Measurements from ENCODE around the gene SRCIN1.

Gene SRCIN1

GRCh38 chr17:38602956-38603785, 2.6 kb downstream of the SRCIN1 start:
- TF ChIP-seq TAF1 (IDR thresholded peaks at IDR 0.05; ENCODE audit: borderline replicate concordance, insufficient read depth, low read length) (no peak), POLR2AphosphoS5 (IDR thresholded peaks at IDR 0.05; ENCODE audit: low read depth, low read length) (no peak), SIN3A (IDR thresholded peaks at IDR 0.05; ENCODE audit: borderline replicate concordance, insufficient read depth, low read length) (no peak), FOXP2 (optimal IDR thresholded peaks at IDR 0.05; ENCODE audit: borderline replicate concordance, extremely low read depth, extremely low read length, insufficient read depth) (no peak)
- TF ChIP-seq, protein P1, sequence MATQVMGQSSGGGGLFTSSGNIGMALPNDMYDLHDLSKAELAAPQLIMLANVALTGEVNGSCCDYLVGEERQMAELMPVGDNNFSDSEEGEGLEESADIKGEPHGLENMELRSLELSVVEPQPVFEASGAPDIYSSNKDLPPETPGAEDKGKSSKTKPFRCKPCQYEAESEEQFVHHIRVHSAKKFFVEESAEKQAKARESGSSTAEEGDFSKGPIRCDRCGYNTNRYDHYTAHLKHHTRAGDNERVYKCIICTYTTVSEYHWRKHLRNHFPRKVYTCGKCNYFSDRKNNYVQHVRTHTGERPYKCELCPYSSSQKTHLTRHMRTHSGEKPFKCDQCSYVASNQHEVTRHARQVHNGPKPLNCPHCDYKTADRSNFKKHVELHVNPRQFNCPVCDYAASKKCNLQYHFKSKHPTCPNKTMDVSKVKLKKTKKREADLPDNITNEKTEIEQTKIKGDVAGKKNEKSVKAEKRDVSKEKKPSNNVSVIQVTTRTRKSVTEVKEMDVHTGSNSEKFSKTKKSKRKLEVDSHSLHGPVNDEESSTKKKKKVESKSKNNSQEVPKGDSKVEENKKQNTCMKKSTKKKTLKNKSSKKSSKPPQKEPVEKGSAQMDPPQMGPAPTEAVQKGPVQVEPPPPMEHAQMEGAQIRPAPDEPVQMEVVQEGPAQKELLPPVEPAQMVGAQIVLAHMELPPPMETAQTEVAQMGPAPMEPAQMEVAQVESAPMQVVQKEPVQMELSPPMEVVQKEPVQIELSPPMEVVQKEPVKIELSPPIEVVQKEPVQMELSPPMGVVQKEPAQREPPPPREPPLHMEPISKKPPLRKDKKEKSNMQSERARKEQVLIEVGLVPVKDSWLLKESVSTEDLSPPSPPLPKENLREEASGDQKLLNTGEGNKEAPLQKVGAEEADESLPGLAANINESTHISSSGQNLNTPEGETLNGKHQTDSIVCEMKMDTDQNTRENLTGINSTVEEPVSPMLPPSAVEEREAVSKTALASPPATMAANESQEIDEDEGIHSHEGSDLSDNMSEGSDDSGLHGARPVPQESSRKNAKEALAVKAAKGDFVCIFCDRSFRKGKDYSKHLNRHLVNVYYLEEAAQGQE (IDR thresholded peaks at IDR 0.05; ENCODE audit: insufficient read depth in 1 of 2, low read depth in 2 of 2, low read length in 2 of 2): no peak

DNA sequence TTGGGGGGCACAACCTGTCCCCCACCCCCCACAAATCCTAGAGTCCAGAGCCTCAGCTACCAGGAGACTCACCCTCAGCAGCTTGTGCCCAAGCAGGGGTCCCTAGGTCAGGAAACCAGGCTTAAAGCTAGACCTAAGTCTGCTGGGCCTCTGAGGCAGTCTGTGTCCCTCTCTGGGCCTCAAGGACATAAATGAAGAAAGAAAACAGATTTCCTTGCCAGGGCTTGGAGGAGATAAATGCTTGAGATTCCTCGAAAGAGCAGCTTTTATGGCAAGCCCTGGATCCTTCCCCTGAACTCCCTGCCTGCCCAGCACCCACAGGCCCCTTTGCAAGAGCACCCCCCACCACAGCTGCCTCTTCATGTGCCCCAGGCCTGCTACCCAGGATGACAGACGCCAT, 3.3 kb downstream of the SRCIN1 start:
- TF ChIP-seq, protein P1 (IDR thresholded peaks at IDR 0.05; ENCODE audit: insufficient read depth in 1 of 2, low read depth in 2 of 2, low read length in 2 of 2): no peak
- TF ChIP-seq TAF1 (IDR thresholded peaks at IDR 0.05; ENCODE audit: borderline replicate concordance, insufficient read depth, low read length): no peak
- TF ChIP-seq SIN3A (IDR thresholded peaks at IDR 0.05; ENCODE audit: borderline replicate concordance, insufficient read depth, low read length): no peak
- TF ChIP-seq FOXP2 (optimal IDR thresholded peaks at IDR 0.05; ENCODE audit: borderline replicate concordance, extremely low read depth, extremely low read length, insufficient read depth): no peak
- TF ChIP-seq POLR2AphosphoS5 (IDR thresholded peaks at IDR 0.05; ENCODE audit: low read depth, low read length): no peak

GRCh38 chr17:38601539-38602351, 4.0 kb downstream of the SRCIN1 start:
- TF ChIP-seq POLR2AphosphoS5 (IDR thresholded peaks at IDR 0.05; ENCODE audit: low read depth, low read length) (no peak), TAF1 (IDR thresholded peaks at IDR 0.05; ENCODE audit: borderline replicate concordance, insufficient read depth, low read length) (no peak), FOXP2 (optimal IDR thresholded peaks at IDR 0.05; ENCODE audit: borderline replicate concordance, extremely low read depth, extremely low read length, insufficient read depth) (no peak), SIN3A (IDR thresholded peaks at IDR 0.05; ENCODE audit: borderline replicate concordance, insufficient read depth, low read length) (no peak)
- TF ChIP-seq, protein P1 (IDR thresholded peaks at IDR 0.05; ENCODE audit: insufficient read depth in 1 of 2, low read depth in 2 of 2, low read length in 2 of 2): no peak

DNA sequence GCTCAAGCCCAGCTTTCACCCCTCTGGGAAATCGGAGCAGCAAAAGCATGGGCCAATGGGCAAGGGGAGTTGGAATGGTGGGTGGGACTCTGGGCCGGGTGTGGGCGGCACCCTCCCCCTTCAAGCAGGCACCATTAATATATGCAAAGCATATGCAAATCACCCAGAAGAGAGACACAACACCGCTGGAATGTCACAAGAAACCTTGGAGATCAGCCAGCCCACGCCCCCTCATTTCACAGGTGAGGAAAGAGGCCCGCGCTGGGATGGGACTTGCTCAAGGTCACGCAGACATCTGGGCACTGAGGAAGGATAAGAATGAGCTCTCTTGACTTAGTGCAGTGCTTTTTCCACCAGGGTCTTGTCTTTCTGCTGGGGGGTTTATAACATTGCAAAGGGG, 4.8 kb downstream of the SRCIN1 start:
- TF ChIP-seq TAF1 (IDR thresholded peaks at IDR 0.05; ENCODE audit: borderline replicate concordance, insufficient read depth, low read length) (no peak), FOXP2 (optimal IDR thresholded peaks at IDR 0.05; ENCODE audit: borderline replicate concordance, extremely low read depth, extremely low read length, insufficient read depth) (no peak), POLR2AphosphoS5 (IDR thresholded peaks at IDR 0.05; ENCODE audit: low read depth, low read length) (no peak), SIN3A (IDR thresholded peaks at IDR 0.05; ENCODE audit: borderline replicate concordance, insufficient read depth, low read length) (no peak)
- TF ChIP-seq, protein P1 (IDR thresholded peaks at IDR 0.05; ENCODE audit: insufficient read depth in 1 of 2, low read depth in 2 of 2, low read length in 2 of 2): no peak
